HepG2 (cell line): ENCODE measurements around the gene THSD1. TPM values are rescaled to one million over a fixed set of nuclear protein-coding genes. Genes with fewer than 3 reads are reported as not detected.

Experiments used
- ATAC-seq: fragments of 200-7000 bp; cut with Tn5 transposase; 3 replicates; pipeline ENCODE4 v1.9.1; 2020; ENCODE audit warnings: mild to moderate bottlenecking, moderate library complexity
- BruUV-seq: library from RNA; stranded (reverse); fragments of 400-500 nt; replicated peaks from 2 replicates; lab custom pipeline; 2021; lab: Mats Ljungman, UMichigan
- CTCF ChIA-PET: fragments of 300-600 bp; formaldehyde crosslinking; extraction: SDS; loops from one replicate; lab custom pipeline; 2021; ENCODE audit warnings: low total read pairs, inconsistent platforms, low intra/inter-chr PET ratio; lab: Yijun Ruan, JAX
- POLR2A ChIA-PET: fragments of 350-600 bp; sonication (Branson Sonifier 250); formaldehyde crosslinking; loops from one replicate; lab custom pipeline; 2020; ENCODE audit warnings: antibody characterized with exemption, inconsistent platforms; lab: Yijun Ruan, JAX
- DNase-seq: peaks from one replicate; pipeline ENCODE4 v3.0.0-alpha.2; 2015; ENCODE audit warnings: low spot score
- FAIRE-seq: peaks from 3 replicates; lab custom pipeline; 2011; peaks lifted over from hg19 to GRCh38; lab: Jason Lieb, UNC
- H2AFZ ChIP-seq: one replicate; pipeline ENCODE4 v1.6.1; 2011; ENCODE audit warnings: low read length, inconsistent platforms
- H3K27ac ChIP-seq: fragments of 300-600 bp; 3 replicates; pipeline ENCODE4 v1.8.0; 2011; ENCODE audit warnings: mixed run types, mild to moderate bottlenecking, mixed read lengths, low read length, inconsistent platforms; ENCODE audit not compliant: insufficient read depth; ENCODE audit errors: extremely low read length
- H3K27me3 ChIP-seq, 2 experiments: fragments of 200-600 bp in 1 of 2; 2 replicates in 1 of 2; 3 replicates in 1 of 2; pipeline versions ENCODE4 v1.6.0 to v1.8.0; 2011; ENCODE audit warnings: low read length in 2 of 2, mild to moderate bottlenecking in 2 of 2, moderate library complexity in 2 of 2, inconsistent platforms in 1 of 2; ENCODE audit not compliant: insufficient read depth in 2 of 2, control insufficient read depth in 1 of 2
- H3K36me3 ChIP-seq, 2 experiments: fragments of 200-600 bp in 1 of 2; replicated peaks in 1 of 2; 2 replicates in 1 of 2; 3 replicates in 1 of 2; pipeline versions ENCODE4 v1.5.1 to v1.8.0; 2011; ENCODE audit warnings: low read length in 2 of 2, inconsistent platforms in 1 of 2; ENCODE audit not compliant: insufficient read depth in 2 of 2, control insufficient read depth in 1 of 2
- H3K4me1 ChIP-seq: 2 replicates; pipeline ENCODE4 v1.5.1; 2012; ENCODE audit warnings: low read length, inconsistent platforms; ENCODE audit not compliant: insufficient read depth
- H3K4me2 ChIP-seq: 2 replicates; pipeline ENCODE4 v1.6.0; 2011; ENCODE audit warnings: low read depth, low read length, inconsistent platforms
- H3K4me3 ChIP-seq, 3 experiments: fragments of 200-600 bp in 1 of 3; sonication (generic), shearing (Covaris generic) in 1 of 3; replicated peaks in 1 of 3; 2 replicates each; pipeline ENCODE4 v1.5.1; 2011 to 2016; ENCODE audit warnings: low read length in 3 of 3, inconsistent platforms in 2 of 3, low read depth in 2 of 3, mild to moderate bottlenecking in 2 of 3, control low read depth in 1 of 3, mixed read lengths in 1 of 3; ENCODE audit not compliant: insufficient read depth in 1 of 3
- H3K79me2 ChIP-seq: one replicate; pipeline ENCODE4 v1.6.1; 2011; ENCODE audit warnings: low read length, inconsistent platforms; ENCODE audit not compliant: insufficient read depth
- H3K9ac ChIP-seq: 2 replicates; pipeline ENCODE4 v1.6.0; 2011; ENCODE audit warnings: mild to moderate bottlenecking, low read depth, low read length, inconsistent platforms; ENCODE audit not compliant: insufficient read depth
- H3K9me3 ChIP-seq: 2 replicates; pipeline ENCODE4 v1.5.1; 2012; ENCODE audit warnings: mild to moderate bottlenecking, low read length
- H4K20me1 ChIP-seq: 2 replicates; pipeline ENCODE4 v1.6.0; 2011; ENCODE audit warnings: inconsistent platforms, mild to moderate bottlenecking, low read length, moderate library complexity; ENCODE audit not compliant: insufficient read depth
- FOXO1 ChIP-seq: sonication (generic); formaldehyde crosslinking; IDR thresholded peaks from 2 replicates; pipeline ENCODE4 v1.4.0; 2020; ENCODE audit warnings: missing genetic modification reagents
- GFI1 ChIP-seq: sonication (generic); formaldehyde crosslinking; IDR thresholded peaks from 2 replicates; pipeline ENCODE4 v1.5.0; 2020; ENCODE audit warnings: missing genetic modification reagents, mild to moderate bottlenecking, borderline replicate concordance
- HOXA7 ChIP-seq: sonication (generic); formaldehyde crosslinking; IDR thresholded peaks from 2 replicates; pipeline ENCODE4 v1.8.1; 2022; ENCODE audit warnings: mild to moderate bottlenecking, missing genetic modification reagents, moderate library complexity
- NKX3-1 ChIP-seq: sonication (generic); formaldehyde crosslinking; IDR thresholded peaks from 2 replicates; pipeline ENCODE4 v1.5.0; 2020; ENCODE audit warnings: missing genetic modification reagents
- ZFP36L1 ChIP-seq: sonication (generic); formaldehyde crosslinking; IDR thresholded peaks from 2 replicates; pipeline ENCODE4 v1.8.0; 2022; ENCODE audit warnings: mild to moderate bottlenecking, missing genetic modification reagents, moderate library complexity
- ZNF10 ChIP-seq: sonication (generic); formaldehyde crosslinking; IDR thresholded peaks from 2 replicates; pipeline ENCODE4 v1.4.0; 2020; ENCODE audit warnings: mild to moderate bottlenecking, low read depth, missing genetic modification reagents, borderline replicate concordance
- ZNF296 ChIP-seq: sonication (generic); formaldehyde crosslinking; conservative IDR thresholded peaks from 2 replicates; pipeline ENCODE4 v1.5.0; 2020; ENCODE audit warnings: mild to moderate bottlenecking, missing genetic modification reagents
- ZNF567 ChIP-seq: sonication (generic); formaldehyde crosslinking; IDR thresholded peaks from 2 replicates; pipeline ENCODE4 v1.8.1; 2023; ENCODE audit warnings: mild to moderate bottlenecking, missing genetic modification reagents, borderline replicate concordance
- WGBS: methylation state at CpG from one replicate; pipeline ENCODE4 v1.1.6; 2017; ENCODE audit warnings: low lambda C conversion rate; 5-methylcytosine and 5-hydroxymethylcytosine counted together
- in situ Hi-C: cut with HindIII; loops from 2 replicates; pipeline ENCODE4 v1.10.0; 2017; ENCODE audit warnings: low pct_unique_long_range_greater_than_20kb; ENCODE audit not compliant: extremely low pct_ligation_motif_present
- intact Hi-C: fragments of 100-400 bp; cut with micrococcal nuclease; formaldehyde crosslinking; loops from one replicate; pipeline ENCODE4 v1.10.0; 2022; ENCODE audit not compliant: unreplicated experiment
- polyA plus RNA-seq, 8 experiments: library from polyadenylated mRNA; depleted of rRNA in 3 of 8; stranded (reverse) in 7 of 8; unstranded in 1 of 8; fragments of >200 nt; fragmentation: Illumina TruSeq in 4 of 8; extraction: Trizol in 4 of 8; gene quantifications; 2 replicates each; pipeline versions ENCODE4 v1.2.1 to v1.2.3, GENCODE V29; 2011 to 2016; ENCODE audit warnings: low read depth in 4 of 8, missing spikeins in 1 of 8, mixed read lengths in 1 of 8; ENCODE audit not compliant: insufficient read depth in 1 of 8
- total RNA-seq, 5 experiments: library from RNA; depleted of rRNA; stranded (reverse); fragments of >200 nt; fragmentation: Illumina TruSeq; extraction: Trizol; gene quantifications; 2 replicates each; pipeline ENCODE4 v1.2.3, GENCODE V29; 2016; ENCODE audit warnings: low read depth in 1 of 5
- TF ChIP-seq, protein P1 (sequence below): IDR thresholded peaks from 2 replicates; pipeline ENCODE4 v1.6.1; 2016; ENCODE audit warnings: low read depth, borderline replicate concordance
- TF ChIP-seq, protein P2 (sequence below), 2 experiments: fragments of 450-650 bp in 1 of 2; sonication (generic) in 1 of 2; formaldehyde crosslinking; IDR thresholded peaks; 2 replicates each; pipeline versions ENCODE4 v1.5.0 to v1.8.0; 2020 to 2022; ENCODE audit warnings: mild to moderate bottlenecking in 1 of 2, missing genetic modification reagents in 1 of 2
- TF ChIP-seq, protein P3 (sequence below): sonication (generic); formaldehyde crosslinking; conservative IDR thresholded peaks from 2 replicates; pipeline ENCODE4 v1.8.1; 2023; ENCODE audit warnings: missing genetic modification reagents
- TF ChIP-seq, protein P4 (sequence below): sonication (generic); formaldehyde crosslinking; IDR thresholded peaks from 2 replicates; pipeline ENCODE4 v1.4.0; 2020; ENCODE audit warnings: missing genetic modification reagents
- TF ChIP-seq, protein P5 (sequence below): sonication (generic); formaldehyde crosslinking; IDR thresholded peaks from 2 replicates; pipeline ENCODE4 v1.5.0; 2020; ENCODE audit warnings: mild to moderate bottlenecking, missing genetic modification reagents, borderline replicate concordance
- TF ChIP-seq, protein P6 (sequence below): sonication (generic); IDR thresholded peaks from 2 replicates; pipeline ENCODE4 v1.6.1; 2016; ENCODE audit warnings: low read depth, borderline replicate concordance

Gene THSD1
- total and polyA plus RNA-seq, 2 of the 13 experiments (the other 11 are each of a cell fraction or from before 2014, with no cell fraction given), result 0.11 to 0.15 TPM

DNA sequence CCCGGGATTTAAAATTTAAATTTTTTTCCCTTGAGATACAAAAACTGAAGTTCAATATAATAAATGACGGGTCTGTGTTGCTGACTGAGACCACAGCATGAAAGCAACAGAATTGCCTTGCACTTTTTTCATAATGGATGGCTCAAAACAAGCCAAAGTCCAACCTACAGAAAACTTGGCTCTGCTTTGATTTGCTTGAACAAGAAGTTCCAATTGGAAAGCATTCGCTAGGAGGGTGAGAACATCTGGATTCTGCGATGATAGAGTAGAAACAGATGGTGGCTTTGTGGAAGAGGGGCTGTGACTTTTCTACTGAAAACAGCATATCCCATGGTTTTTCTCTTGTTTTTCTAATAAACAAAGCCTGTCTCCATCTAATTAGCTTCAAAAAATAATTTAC is 46.4 kb downstream of the THSD1 start:
- no peak for ATAC-seq
- no peak for TF ChIP-seq GFI1
- TF ChIP-seq ZNF10 (CRISPR knock-in tag), result no peak
- TF ChIP-seq, protein P1, sequence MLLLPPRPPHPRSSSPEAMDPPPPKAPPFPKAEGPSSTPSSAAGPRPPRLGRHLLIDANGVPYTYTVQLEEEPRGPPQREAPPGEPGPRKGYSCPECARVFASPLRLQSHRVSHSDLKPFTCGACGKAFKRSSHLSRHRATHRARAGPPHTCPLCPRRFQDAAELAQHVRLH, result no peak
- TF ChIP-seq ZNF567 (CRISPR knock-in tag), result no peak
- TF ChIP-seq, protein P2, sequence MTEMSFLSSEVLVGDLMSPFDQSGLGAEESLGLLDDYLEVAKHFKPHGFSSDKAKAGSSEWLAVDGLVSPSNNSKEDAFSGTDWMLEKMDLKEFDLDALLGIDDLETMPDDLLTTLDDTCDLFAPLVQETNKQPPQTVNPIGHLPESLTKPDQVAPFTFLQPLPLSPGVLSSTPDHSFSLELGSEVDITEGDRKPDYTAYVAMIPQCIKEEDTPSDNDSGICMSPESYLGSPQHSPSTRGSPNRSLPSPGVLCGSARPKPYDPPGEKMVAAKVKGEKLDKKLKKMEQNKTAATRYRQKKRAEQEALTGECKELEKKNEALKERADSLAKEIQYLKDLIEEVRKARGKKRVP (CRISPR knock-in tag; IDR thresholded peaks at IDR 0.05), result no peak
- no peak for TF ChIP-seq NKX3-1 (CRISPR knock-in tag)
- TF ChIP-seq, protein P3, sequence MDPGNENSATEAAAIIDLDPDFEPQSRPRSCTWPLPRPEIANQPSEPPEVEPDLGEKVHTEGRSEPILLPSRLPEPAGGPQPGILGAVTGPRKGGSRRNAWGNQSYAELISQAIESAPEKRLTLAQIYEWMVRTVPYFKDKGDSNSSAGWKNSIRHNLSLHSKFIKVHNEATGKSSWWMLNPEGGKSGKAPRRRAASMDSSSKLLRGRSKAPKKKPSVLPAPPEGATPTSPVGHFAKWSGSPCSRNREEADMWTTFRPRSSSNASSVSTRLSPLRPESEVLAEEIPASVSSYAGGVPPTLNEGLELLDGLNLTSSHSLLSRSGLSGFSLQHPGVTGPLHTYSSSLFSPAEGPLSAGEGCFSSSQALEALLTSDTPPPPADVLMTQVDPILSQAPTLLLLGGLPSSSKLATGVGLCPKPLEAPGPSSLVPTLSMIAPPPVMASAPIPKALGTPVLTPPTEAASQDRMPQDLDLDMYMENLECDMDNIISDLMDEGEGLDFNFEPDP, result no peak
- no peak for TF ChIP-seq FOXO1 (CRISPR knock-in tag)
- TF ChIP-seq, protein P4, sequence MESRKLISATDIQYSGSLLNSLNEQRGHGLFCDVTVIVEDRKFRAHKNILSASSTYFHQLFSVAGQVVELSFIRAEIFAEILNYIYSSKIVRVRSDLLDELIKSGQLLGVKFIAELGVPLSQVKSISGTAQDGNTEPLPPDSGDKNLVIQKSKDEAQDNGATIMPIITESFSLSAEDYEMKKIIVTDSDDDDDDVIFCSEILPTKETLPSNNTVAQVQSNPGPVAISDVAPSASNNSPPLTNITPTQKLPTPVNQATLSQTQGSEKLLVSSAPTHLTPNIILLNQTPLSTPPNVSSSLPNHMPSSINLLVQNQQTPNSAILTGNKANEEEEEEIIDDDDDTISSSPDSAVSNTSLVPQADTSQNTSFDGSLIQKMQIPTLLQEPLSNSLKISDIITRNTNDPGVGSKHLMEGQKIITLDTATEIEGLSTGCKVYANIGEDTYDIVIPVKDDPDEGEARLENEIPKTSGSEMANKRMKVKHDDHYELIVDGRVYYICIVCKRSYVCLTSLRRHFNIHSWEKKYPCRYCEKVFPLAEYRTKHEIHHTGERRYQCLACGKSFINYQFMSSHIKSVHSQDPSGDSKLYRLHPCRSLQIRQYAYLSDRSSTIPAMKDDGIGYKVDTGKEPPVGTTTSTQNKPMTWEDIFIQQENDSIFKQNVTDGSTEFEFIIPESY (CRISPR knock-in tag), result no peak
- TF ChIP-seq, protein P5, sequence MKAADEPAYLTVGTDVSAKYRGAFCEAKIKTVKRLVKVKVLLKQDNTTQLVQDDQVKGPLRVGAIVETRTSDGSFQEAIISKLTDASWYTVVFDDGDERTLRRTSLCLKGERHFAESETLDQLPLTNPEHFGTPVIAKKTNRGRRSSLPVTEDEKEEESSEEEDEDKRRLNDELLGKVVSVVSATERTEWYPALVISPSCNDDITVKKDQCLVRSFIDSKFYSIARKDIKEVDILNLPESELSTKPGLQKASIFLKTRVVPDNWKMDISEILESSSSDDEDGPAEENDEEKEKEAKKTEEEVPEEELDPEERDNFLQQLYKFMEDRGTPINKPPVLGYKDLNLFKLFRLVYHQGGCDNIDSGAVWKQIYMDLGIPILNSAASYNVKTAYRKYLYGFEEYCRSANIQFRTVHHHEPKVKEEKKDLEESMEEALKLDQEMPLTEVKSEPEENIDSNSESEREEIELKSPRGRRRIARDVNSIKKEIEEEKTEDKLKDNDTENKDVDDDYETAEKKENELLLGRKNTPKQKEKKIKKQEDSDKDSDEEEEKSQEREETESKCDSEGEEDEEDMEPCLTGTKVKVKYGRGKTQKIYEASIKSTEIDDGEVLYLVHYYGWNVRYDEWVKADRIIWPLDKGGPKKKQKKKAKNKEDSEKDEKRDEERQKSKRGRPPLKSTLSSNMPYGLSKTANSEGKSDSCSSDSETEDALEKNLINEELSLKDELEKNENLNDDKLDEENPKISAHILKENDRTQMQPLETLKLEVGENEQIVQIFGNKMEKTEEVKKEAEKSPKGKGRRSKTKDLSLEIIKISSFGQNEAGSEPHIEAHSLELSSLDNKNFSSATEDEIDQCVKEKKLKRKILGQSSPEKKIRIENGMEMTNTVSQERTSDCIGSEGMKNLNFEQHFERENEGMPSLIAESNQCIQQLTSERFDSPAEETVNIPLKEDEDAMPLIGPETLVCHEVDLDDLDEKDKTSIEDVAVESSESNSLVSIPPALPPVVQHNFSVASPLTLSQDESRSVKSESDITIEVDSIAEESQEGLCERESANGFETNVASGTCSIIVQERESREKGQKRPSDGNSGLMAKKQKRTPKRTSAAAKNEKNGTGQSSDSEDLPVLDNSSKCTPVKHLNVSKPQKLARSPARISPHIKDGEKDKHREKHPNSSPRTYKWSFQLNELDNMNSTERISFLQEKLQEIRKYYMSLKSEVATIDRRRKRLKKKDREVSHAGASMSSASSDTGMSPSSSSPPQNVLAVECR, result no peak
- TF ChIP-seq ZFP36L1 (CRISPR knock-in tag), result no peak
- no peak for TF ChIP-seq ZNF296 (CRISPR knock-in tag)
- TF ChIP-seq, protein P6, sequence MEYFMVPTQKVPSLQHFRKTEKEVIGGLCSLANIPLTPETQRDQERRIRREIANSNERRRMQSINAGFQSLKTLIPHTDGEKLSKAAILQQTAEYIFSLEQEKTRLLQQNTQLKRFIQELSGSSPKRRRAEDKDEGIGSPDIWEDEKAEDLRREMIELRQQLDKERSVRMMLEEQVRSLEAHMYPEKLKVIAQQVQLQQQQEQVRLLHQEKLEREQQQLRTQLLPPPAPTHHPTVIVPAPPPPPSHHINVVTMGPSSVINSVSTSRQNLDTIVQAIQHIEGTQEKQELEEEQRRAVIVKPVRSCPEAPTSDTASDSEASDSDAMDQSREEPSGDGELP, result no peak
- TF ChIP-seq HOXA7 (CRISPR knock-in tag), result no peak

More for the DNA sequence above, 46.4 kb downstream of the THSD1 start:
- H3K4me2 ChIP-seq, result no peak overlapping the region
- H2AFZ ChIP-seq, result no peak overlapping the region
- BruUV-seq, result no TSS peak
- CTCF ChIA-PET, result no interaction called here
- H3K79me2 ChIP-seq, result no peaks in the 10 kb centered on the region
- intact Hi-C loops, result no loop called here
- DNase-seq (no peak), FAIRE-seq (no peak)
- H3K4me1 ChIP-seq, result no peaks in the 10 kb centered on the region
- no peak overlapping the region for H3K4me3 ChIP-seq
- peaks cover 0 to 12% of the 10 kb centered on the region in 2 experiments; a peak in 2 of 5 replicates for H3K27me3 ChIP-seq
- in situ Hi-C loops, result no loop called here
- H3K27ac ChIP-seq, result no peak overlapping the region
- 13% methylated on average over 4 of the region's 4 CpGs for WGBS
- H3K9ac ChIP-seq, result no peak overlapping the region
- H3K36me3 ChIP-seq, result no peaks in the 10 kb centered on the region
- no peaks in the 10 kb centered on the region for H4K20me1 ChIP-seq
- H3K9me3 ChIP-seq, result no peaks in the 10 kb centered on the region
- POLR2A ChIA-PET, result no interaction called here
